Neural cell (in vitro differentiated cells): ENCODE data around the gene CCNL2. TPM values are rescaled to one million over a fixed set of nuclear protein-coding genes. Genes with fewer than 3 reads are reported as not detected.

Experiments
- H2AFZ ChIP-seq: fragments of 200-600, 300-800 bp; sonication (generic), shearing (Covaris generic); 2 replicates; pipeline ENCODE4 v1.6.0; 2014; ENCODE audit warnings: low read depth, mild to moderate bottlenecking, antibody characterized with exemption, low read length, moderate library complexity
- H3F3A ChIP-seq: fragments of 200-600 bp; shearing (Covaris generic); 2 replicates; pipeline ENCODE4 v1.6.1; 2016; ENCODE audit warnings: mild to moderate bottlenecking, moderate library complexity, mixed read lengths, antibody characterized with exemption, low read length; ENCODE audit not compliant: insufficient read depth, poor library complexity, severe bottlenecking
- H3K27ac ChIP-seq: fragments of 200-600, 300-800 bp; sonication (generic), shearing (Covaris generic); 2 replicates; pipeline ENCODE4 v1.5.1; 2014; ENCODE audit warnings: mild to moderate bottlenecking, low read length, moderate library complexity
- H3K27me3 ChIP-seq: fragments of 300-800, 200-600 bp; sonication (generic), shearing (Covaris generic); 2 replicates; pipeline ENCODE4 v1.6.0; 2014; ENCODE audit warnings: mild to moderate bottlenecking, low read depth, low read length, moderate library complexity; ENCODE audit not compliant: insufficient read depth
- H3K36me3 ChIP-seq: fragments of 300-800, 200-600 bp; sonication (generic), shearing (Covaris generic); 2 replicates; pipeline ENCODE4 v1.5.1; 2014; ENCODE audit warnings: mild to moderate bottlenecking, antibody characterized with exemption, low read length, moderate library complexity; ENCODE audit not compliant: insufficient read depth
- H3K4me2 ChIP-seq: fragments of 300-800, 200-600 bp; sonication (generic), shearing (Covaris generic); 2 replicates; pipeline ENCODE4 v1.6.0; 2014; ENCODE audit warnings: mild to moderate bottlenecking, low read length
- H3K4me3 ChIP-seq: fragments of 300-800, 200-600 bp; sonication (generic), shearing (Covaris generic); 2 replicates; pipeline ENCODE4 v1.5.1; 2014; ENCODE audit warnings: mild to moderate bottlenecking, low read length, moderate library complexity
- H3K79me2 ChIP-seq: fragments of 200-600 bp; shearing (Covaris generic); replicated peaks from 2 replicates; pipeline ENCODE4 v1.6.0; 2014; ENCODE audit warnings: mild to moderate bottlenecking, low read length, moderate library complexity; ENCODE audit not compliant: insufficient read depth
- H3K9ac ChIP-seq: fragments of 300-800, 200-600 bp; sonication (generic), shearing (Covaris generic); 2 replicates; pipeline ENCODE4 v1.6.1; 2016; ENCODE audit warnings: mild to moderate bottlenecking, low read length, mixed read lengths
- H3K9me2 ChIP-seq: fragments of 200-600 bp; shearing (Covaris generic); 2 replicates; pipeline ENCODE4 v1.6.1; 2016; ENCODE audit warnings: mild to moderate bottlenecking, low read length, mixed read lengths; ENCODE audit not compliant: insufficient read depth
- H3K9me3 ChIP-seq: fragments of 200-600, 300-800 bp; sonication (generic), shearing (Covaris generic); 2 replicates; pipeline ENCODE4 v1.6.1; 2016; ENCODE audit warnings: mild to moderate bottlenecking, mixed run types, low read length, moderate library complexity, mixed read lengths
- H4K20me1 ChIP-seq: fragments of 200-600 bp; shearing (Covaris generic); 2 replicates; pipeline ENCODE4 v1.6.1; 2016; ENCODE audit warnings: mild to moderate bottlenecking, mixed run types; ENCODE audit not compliant: insufficient read depth
- EP300 ChIP-seq: fragments of 450-650 bp; conservative IDR thresholded peaks from 2 replicates; pipeline ENCODE4 v1.6.1; 2014; ENCODE audit warnings: antibody characterized with exemption, mild to moderate bottlenecking, moderate library complexity; ENCODE audit not compliant: poor library complexity, severe bottlenecking
- EZH2 ChIP-seq: fragments of 200-600, 300-800 bp; shearing (Covaris generic), sonication (generic); IDR thresholded peaks from 2 replicates; pipeline ENCODE4 v1.6.1; 2014; ENCODE audit warnings: antibody characterized with exemption, low read length, borderline replicate concordance, mild to moderate bottlenecking; ENCODE audit not compliant: insufficient read depth, poor library complexity, severe bottlenecking
- MXI1 ChIP-seq: fragments of 450-650 bp; conservative IDR thresholded peaks from 2 replicates; pipeline ENCODE4 v1.6.1; 2014; ENCODE audit warnings: antibody characterized with exemption, mild to moderate bottlenecking; ENCODE audit not compliant: poor library complexity, severe bottlenecking
- POLR2AphosphoS5 ChIP-seq: IDR thresholded peaks from 2 replicates; pipeline ENCODE4 v1.6.1; 2012
- RAD21 ChIP-seq: fragments of 450-650 bp; conservative IDR thresholded peaks from 2 replicates; pipeline ENCODE4 v1.6.1; 2014; ENCODE audit warnings: antibody characterized with exemption, mild to moderate bottlenecking, moderate library complexity
- REST ChIP-seq: IDR thresholded peaks from 2 replicates; pipeline ENCODE4 v1.6.1; 2012; ENCODE audit warnings: borderline replicate concordance
- SMC3 ChIP-seq: fragments of 450-650 bp; conservative IDR thresholded peaks from 2 replicates; pipeline ENCODE4 v1.6.1; 2014; ENCODE audit warnings: antibody characterized with exemption, mild to moderate bottlenecking, moderate library complexity; ENCODE audit not compliant: poor library complexity
- TAF1 ChIP-seq: IDR thresholded peaks from 2 replicates; pipeline ENCODE4 v1.6.1; 2012; ENCODE audit warnings: low read depth
- polyA plus RNA-seq: library from polyadenylated mRNA; depleted of rRNA; stranded (reverse); fragments of >200 nt; gene quantifications from 2 replicates; pipeline ENCODE4 v1.2.3, GENCODE V29; 2014
- TF ChIP-seq, protein P1 (sequence below): fragments of 450-650 bp; IDR thresholded peaks from 2 replicates; pipeline ENCODE4 v1.5.1; 2014; ENCODE audit warnings: antibody characterized with exemption, mild to moderate bottlenecking, moderate library complexity; ENCODE audit not compliant: poor library complexity, severe bottlenecking

The CCNL2 gene
- polyA plus RNA-seq, 1 donor from 2014 or later, result 696 TPM

DNA sequence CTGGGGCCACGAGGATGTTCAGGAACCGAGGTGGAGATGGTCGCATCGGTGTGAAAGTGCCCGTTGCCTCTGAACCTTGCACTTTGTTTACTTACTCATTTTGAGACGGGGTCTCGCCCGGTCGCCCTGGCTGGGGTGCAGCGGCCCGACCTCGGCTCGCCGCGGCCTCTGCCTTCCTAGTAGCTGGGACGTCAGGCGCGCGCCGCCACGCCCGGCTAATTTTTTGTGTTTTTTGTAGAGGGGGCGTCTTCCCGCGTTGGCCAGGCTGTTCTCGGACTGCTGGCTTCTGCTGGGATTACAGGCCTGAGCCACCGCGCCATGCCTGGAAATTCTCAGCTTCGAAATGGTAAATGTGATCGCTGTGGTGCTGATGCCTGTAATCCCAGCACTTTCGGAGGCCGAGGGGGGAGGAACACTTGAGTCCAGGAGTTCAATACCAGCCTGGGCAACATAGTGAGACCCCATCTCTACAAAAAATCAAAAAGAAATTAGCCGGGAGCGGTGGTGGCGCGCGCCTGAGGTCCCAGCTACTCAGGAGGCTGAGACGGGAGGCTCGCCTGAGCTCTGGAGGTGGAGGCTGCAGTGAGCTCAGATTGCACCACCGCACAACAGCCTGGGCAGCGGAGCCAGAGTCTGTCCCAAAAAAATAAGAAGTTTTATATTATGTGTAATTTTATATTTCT, 8.6 kb upstream of the CCNL2 start:
- Histone ChIP-seq H3K9me2 (no peaks in the 10 kb centered on the region), H3K4me2 (peak overlapping the region; percentile 69), H3K79me2 (peaks cover 24% of the 10 kb centered on the region), H2AFZ (no peak overlapping the region), H3K9ac (peak overlapping the region; percentile 86), H3K27ac (peak overlapping the region; percentile 85), H3K9me3 (no peaks in the 10 kb centered on the region), H3K27me3 (no peaks in the 10 kb centered on the region), H3K36me3 (no peaks in the 10 kb centered on the region), H3F3A (no peaks in the 10 kb centered on the region), H3K4me3 (peak overlapping the region; percentile 97), H4K20me1 (no peaks in the 10 kb centered on the region)
- TF ChIP-seq REST (no peak), EZH2 (no peak), POLR2AphosphoS5 (no peak), EP300 (no peak), TAF1 (no peak), RAD21 (no peak), SMC3 (no peak), MXI1 (no peak)
- TF ChIP-seq, protein P1, sequence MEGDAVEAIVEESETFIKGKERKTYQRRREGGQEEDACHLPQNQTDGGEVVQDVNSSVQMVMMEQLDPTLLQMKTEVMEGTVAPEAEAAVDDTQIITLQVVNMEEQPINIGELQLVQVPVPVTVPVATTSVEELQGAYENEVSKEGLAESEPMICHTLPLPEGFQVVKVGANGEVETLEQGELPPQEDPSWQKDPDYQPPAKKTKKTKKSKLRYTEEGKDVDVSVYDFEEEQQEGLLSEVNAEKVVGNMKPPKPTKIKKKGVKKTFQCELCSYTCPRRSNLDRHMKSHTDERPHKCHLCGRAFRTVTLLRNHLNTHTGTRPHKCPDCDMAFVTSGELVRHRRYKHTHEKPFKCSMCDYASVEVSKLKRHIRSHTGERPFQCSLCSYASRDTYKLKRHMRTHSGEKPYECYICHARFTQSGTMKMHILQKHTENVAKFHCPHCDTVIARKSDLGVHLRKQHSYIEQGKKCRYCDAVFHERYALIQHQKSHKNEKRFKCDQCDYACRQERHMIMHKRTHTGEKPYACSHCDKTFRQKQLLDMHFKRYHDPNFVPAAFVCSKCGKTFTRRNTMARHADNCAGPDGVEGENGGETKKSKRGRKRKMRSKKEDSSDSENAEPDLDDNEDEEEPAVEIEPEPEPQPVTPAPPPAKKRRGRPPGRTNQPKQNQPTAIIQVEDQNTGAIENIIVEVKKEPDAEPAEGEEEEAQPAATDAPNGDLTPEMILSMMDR, result no peak

- peak within 1 kb of the TSS; percentile 86 for H3K9ac ChIP-seq
- TF ChIP-seq POLR2AphosphoS5 (peak; percentile 98), EP300 (peak; percentile 49), SMC3 (no peak), TAF1 (peak; percentile 88), MXI1 (peak; percentile 96), EZH2 (no peak), REST (peak; percentile 87), RAD21 (peak; percentile 14)
- TF ChIP-seq, protein P1, result no peak
- H3K9me2 ChIP-seq, result no peaks in the 10 kb centered on the region
- peak within 1 kb of the TSS; percentile 97 for H3K4me3 ChIP-seq
- H2AFZ ChIP-seq, result peak within 1 kb of the TSS; percentile 33
- H3K4me2 ChIP-seq, result peak within 1 kb of the TSS; percentile 92
- H4K20me1 ChIP-seq, result no peaks in the 10 kb centered on the region
- no peaks in the 10 kb centered on the region for H3F3A ChIP-seq
- H3K36me3 ChIP-seq, result no peaks in the 10 kb centered on the region
- peak within 1 kb of the TSS; percentile 85 for H3K27ac ChIP-seq
- no peaks in the 10 kb centered on the region for H3K27me3 ChIP-seq
- H3K79me2 ChIP-seq, result peaks cover 24% of the 10 kb centered on the region
- no peaks in the 10 kb centered on the region for H3K9me3 ChIP-seq
Observed at GRCh38 chr1:1406821-1407635, 7.9 kb upstream of the CCNL2 start, which contains the start of gene MRPL20. TSS of gene MRPL20 (minus strand) at chr1:1407293. CDS start at chr1:1407217, 76 bp downstream.
